Gastrocnemius medialis (tissue), 4 donors: ENCODE results near the gene SERPINA12. TPM values are rescaled to one million over a fixed set of nuclear protein-coding genes. Genes with fewer than 3 reads are reported as not detected.

ENCODE experiments used
- ATAC-seq, 2 donors: fragments of 150-250 bp; one replicate each; pipeline ENCODE4 v1.9.1; 2016
- DNase-seq, 2 donors: peaks; one replicate each; pipeline ENCODE4 v3.0.0-alpha.2; 2019
- H3K27ac ChIP-seq, 4 donors: fragments of 200-600 bp; sonication (generic); 1 replicate in 1 of 4; 2 replicates in 3 of 4; pipeline ENCODE4 v1.5.1; 2016 to 2018; ENCODE audit warnings: mild to moderate bottlenecking in 2 of 4, moderate library complexity in 1 of 4
- H3K27me3 ChIP-seq, 3 donors: fragments of 200-600 bp; sonication (generic) in 2 of 3; 1 replicate in 1 of 3; 2 replicates in 2 of 3; pipeline versions ENCODE4 v1.5.1 to v1.6.0; 2016 to 2019; ENCODE audit warnings: mild to moderate bottlenecking in 1 of 3, moderate library complexity in 1 of 3
- H3K36me3 ChIP-seq, 2 donors: fragments of 200-600 bp; sonication (generic) in 1 of 2; one replicate each; pipeline ENCODE4 v1.5.1; 2017 to 2018
- H3K4me1 ChIP-seq, 2 donors: fragments of 200-600 bp; sonication (generic) in 1 of 2; one replicate each; pipeline ENCODE4 v1.5.1; 2016 to 2017; ENCODE audit warnings: mild to moderate bottlenecking in 2 of 2
- H3K4me3 ChIP-seq, 4 donors: fragments of 200-600 bp; sonication (generic) in 3 of 4; 1 replicate in 1 of 4; 2 replicates in 3 of 4; pipeline ENCODE4 v1.5.1; 2016 to 2019; ENCODE audit warnings: mild to moderate bottlenecking in 2 of 4
- H3K9me3 ChIP-seq, 3 donors: fragments of 200-600 bp; sonication (generic) in 2 of 3; 1 replicate in 1 of 3; 2 replicates in 2 of 3; pipeline ENCODE4 v1.5.1; 2016 to 2019
- POLR2A ChIP-seq, 2 donors: fragments of 450-650 bp; IDR thresholded peaks; one replicate each; pipeline ENCODE4 v1.6.1; 2017; ENCODE audit warnings: antibody characterized with exemption in 2 of 2, mild to moderate bottlenecking in 2 of 2, moderate library complexity in 2 of 2
- in situ Hi-C, 4 donors: fragments of 200-750 bp; cut with MboI; loops; one replicate each; pipeline versions ENCODE4 v1.15.0 to v1.8.0; 2017; ENCODE audit warnings: low sequenced_read_pairs in 4 of 4
- intact Hi-C: fragments of 100-400 bp; cut with DNase I; formaldehyde crosslinking; loops from one replicate; pipeline ENCODE4 v1.15.1; 2023; ENCODE audit warnings: low total_unique reads
- total RNA-seq, 4 donors: library from RNA; depleted of rRNA; stranded (reverse); fragments of >200 nt; gene quantifications; one replicate each; pipeline versions ENCODE4 v1.1.0 to v1.2.3, GENCODE V29; 2016
- TF ChIP-seq, protein P1 (sequence below), 5 experiments: fragments of 450-650 bp in 3 of 5; fragments of 200-600 bp in 2 of 5; sonication (generic) in 2 of 5; IDR thresholded peaks in 4 of 5; conservative IDR thresholded peaks in 1 of 5; 1 replicate in 4 of 5; 2 replicates in 1 of 5; pipeline ENCODE4 v1.5.1; 2016 to 2019; ENCODE audit warnings: antibody characterized with exemption in 5 of 5, mild to moderate bottlenecking in 3 of 5, moderate library complexity in 3 of 5

SERPINA12 gene
- total RNA-seq, 4 donors from 2014 or later: not detected

- H3K9me3 ChIP-seq: no peaks in the 10 kb centered on the region
Observed at GRCh38 chr14:94461526-94462218, 47.6 kb downstream of the SERPINA12 start.

GRCh38 chr14:94460631-94461416, 48.4 kb downstream of the SERPINA12 start:
- in situ Hi-C loops: no loop called here
- no peak overlapping the region for H3K4me3 ChIP-seq
- ATAC-seq: no peak

More at GRCh38 chr14:94461526-94462218, 47.6 kb downstream of the SERPINA12 start:
- Histone ChIP-seq H3K27ac (no peak overlapping the region), H3K4me3 (no peak overlapping the region), H3K4me1 (no peaks in the 10 kb centered on the region), H3K27me3 (no peaks in the 10 kb centered on the region), H3K36me3 (no peaks in the 10 kb centered on the region)
- TF ChIP-seq, protein P1, sequence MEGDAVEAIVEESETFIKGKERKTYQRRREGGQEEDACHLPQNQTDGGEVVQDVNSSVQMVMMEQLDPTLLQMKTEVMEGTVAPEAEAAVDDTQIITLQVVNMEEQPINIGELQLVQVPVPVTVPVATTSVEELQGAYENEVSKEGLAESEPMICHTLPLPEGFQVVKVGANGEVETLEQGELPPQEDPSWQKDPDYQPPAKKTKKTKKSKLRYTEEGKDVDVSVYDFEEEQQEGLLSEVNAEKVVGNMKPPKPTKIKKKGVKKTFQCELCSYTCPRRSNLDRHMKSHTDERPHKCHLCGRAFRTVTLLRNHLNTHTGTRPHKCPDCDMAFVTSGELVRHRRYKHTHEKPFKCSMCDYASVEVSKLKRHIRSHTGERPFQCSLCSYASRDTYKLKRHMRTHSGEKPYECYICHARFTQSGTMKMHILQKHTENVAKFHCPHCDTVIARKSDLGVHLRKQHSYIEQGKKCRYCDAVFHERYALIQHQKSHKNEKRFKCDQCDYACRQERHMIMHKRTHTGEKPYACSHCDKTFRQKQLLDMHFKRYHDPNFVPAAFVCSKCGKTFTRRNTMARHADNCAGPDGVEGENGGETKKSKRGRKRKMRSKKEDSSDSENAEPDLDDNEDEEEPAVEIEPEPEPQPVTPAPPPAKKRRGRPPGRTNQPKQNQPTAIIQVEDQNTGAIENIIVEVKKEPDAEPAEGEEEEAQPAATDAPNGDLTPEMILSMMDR (IDR thresholded peaks at IDR 0.05 in 4 of 5, conservative IDR thresholded peaks at IDR 0.05 in 1 of 5): no peak
- no peak for TF ChIP-seq POLR2A (IDR thresholded peaks at IDR 0.05)
- no peak for ATAC-seq
- no peak for DNase-seq
- intact Hi-C loops (no loop called here), in situ Hi-C loops (no loop called here)

GRCh38 chr14:94458558-94459205, 50.6 kb downstream of the SERPINA12 start:
- intact Hi-C loops (no loop called here), in situ Hi-C loops (no loop called here)
- Histone ChIP-seq H3K27ac (no peak overlapping the region), H3K9me3 (no peaks in the 10 kb centered on the region), H3K4me1 (no peaks in the 10 kb centered on the region), H3K36me3 (no peaks in the 10 kb centered on the region), H3K4me3 (no peak overlapping the region), H3K27me3 (no peaks in the 10 kb centered on the region)
- no peak for TF ChIP-seq POLR2A (IDR thresholded peaks at IDR 0.05)
- TF ChIP-seq, protein P1 (IDR thresholded peaks at IDR 0.05 in 4 of 5, conservative IDR thresholded peaks at IDR 0.05 in 1 of 5): no peak
- DNase-seq (no peak), ATAC-seq (no peak)

More at GRCh38 chr14:94460631-94461416, 48.4 kb downstream of the SERPINA12 start:
- H3K4me1 ChIP-seq: no peaks in the 10 kb centered on the region
- TF ChIP-seq, protein P1 (IDR thresholded peaks at IDR 0.05 in 4 of 5, conservative IDR thresholded peaks at IDR 0.05 in 1 of 5): no peak
- TF ChIP-seq POLR2A (IDR thresholded peaks at IDR 0.05): no peak
- no peaks in the 10 kb centered on the region for H3K27me3 ChIP-seq
- no peak overlapping the region for H3K27ac ChIP-seq
- intact Hi-C loops: no loop called here
- H3K36me3 ChIP-seq: no peaks in the 10 kb centered on the region
- no peaks in the 10 kb centered on the region for H3K9me3 ChIP-seq
- no peak for DNase-seq

- H3K4me1 ChIP-seq: no peaks in the 10 kb centered on the region
- no peak overlapping the region for H3K4me3 ChIP-seq
- in situ Hi-C loops: no loop called here
- no peaks in the 10 kb centered on the region for H3K27me3 ChIP-seq
- DNase-seq (no peak), ATAC-seq (no peak)
- H3K9me3 ChIP-seq: no peaks in the 10 kb centered on the region
- intact Hi-C loops: no loop called here
- TF ChIP-seq POLR2A (IDR thresholded peaks at IDR 0.05): no peak
- TF ChIP-seq, protein P1 (IDR thresholded peaks at IDR 0.05 in 4 of 5, conservative IDR thresholded peaks at IDR 0.05 in 1 of 5): no peak
- H3K27ac ChIP-seq: no peak overlapping the region
- no peaks in the 10 kb centered on the region for H3K36me3 ChIP-seq
Observed at GRCh38 chr14:94458096-94458495, 51.2 kb downstream of the SERPINA12 start.
